HG02840 (cell line): Measurements from ENCODE around the gene ZNF564.
"Not testable (repeated sequence)": the region's sequence is repeated elsewhere in the genome, so short reads cannot be mapped to it uniquely, and the experiment has no call there.

Experiments used
- ATAC-seq: cut with Tn5 transposase; IDR thresholded peaks from one replicate; pipeline ENCODE4 v1.9.1; 2021; ENCODE audit warnings: mild to moderate bottlenecking, moderate library complexity, moderate number of reproducible peaks; ENCODE audit not compliant: unreplicated experiment, low FRiP score

ZNF564 gene

GRCh38 chr19:12551060-12551832 lies at the start of gene ZNF564:
ZNF564 (minus strand) TSS chr19:12551482; CDS start chr19:12551332, 150 bp downstream.
- peak; percentile 98 for ATAC-seq

GRCh38 chr19:12597594-12597993 lies 46.3 kb upstream of the ZNF564 start:
- no peak for ATAC-seq

- ATAC-seq = no peak
Measured at GRCh38 chr19:12596927-12597548, 45.8 kb upstream of the ZNF564 start.

GRCh38 chr19:12596485-12596884 lies 45.2 kb upstream of the ZNF564 start:
- ATAC-seq = no peak

GRCh38 chr19:12581100-12581499 lies 29.8 kb upstream of the ZNF564 start:
- ATAC-seq = no peak

GRCh38 chr19:12580180-12580694 lies 29.0 kb upstream of the ZNF564 start:
- ATAC-seq = no peak

GRCh38 chr19:12578641-12579040 lies 27.4 kb upstream of the ZNF564 start:
- ATAC-seq = no peak

GRCh38 chr19:12574036-12574435 lies 22.8 kb upstream of the ZNF564 start:
- no peak for ATAC-seq

- ATAC-seq = no peak
Measured at GRCh38 chr19:12567951-12568350, 16.7 kb upstream of the ZNF564 start.

- not testable (repeated sequence) for ATAC-seq
Measured at GRCh38 chr19:12566380-12566779, 15.1 kb upstream of the ZNF564 start.

GRCh38 chr19:12564016-12564664 lies 12.9 kb upstream of the ZNF564 start:
- no peak for ATAC-seq

- ATAC-seq = no peak
Measured at GRCh38 chr19:12555456-12555930, 4.2 kb upstream of the ZNF564 start.

- ATAC-seq = no peak
Measured at GRCh38 chr19:12546903-12547302, 4.4 kb downstream of the ZNF564 start.

GRCh38 chr19:12546068-12546467 lies 5.2 kb downstream of the ZNF564 start:
- ATAC-seq = no peak

- no peak for ATAC-seq
Measured at GRCh38 chr19:12545267-12545666, 6.0 kb downstream of the ZNF564 start.

- no peak for ATAC-seq
Measured at GRCh38 chr19:12544401-12544876, 6.8 kb downstream of the ZNF564 start.

GRCh38 chr19:12543855-12544254 lies 7.4 kb downstream of the ZNF564 start:
- ATAC-seq = no peak

GRCh38 chr19:12527034-12527836 lies 24.0 kb downstream of the ZNF564 start:
- no peak for ATAC-seq

- no peak for ATAC-seq
Measured at GRCh38 chr19:12526542-12526941, 24.7 kb downstream of the ZNF564 start.

- no peak for ATAC-seq
Measured at GRCh38 chr19:12521996-12522395, 29.3 kb downstream of the ZNF564 start.
